ENCODE data around the gene PLEKHG3. TPM values are rescaled to one million over a fixed set of nuclear protein-coding genes. Genes with fewer than 3 reads are reported as not detected.
A peak's percentile ranks its signal among the peaks of the same experiment; 100 is the strongest.

Gene PLEKHG3
- total RNA-seq, 5 donors from 2014 or later (not counting 1 experiment from before 2014, with no cell fraction given), result 12.4 to 58.2 (median 27.3) TPM

DNA sequence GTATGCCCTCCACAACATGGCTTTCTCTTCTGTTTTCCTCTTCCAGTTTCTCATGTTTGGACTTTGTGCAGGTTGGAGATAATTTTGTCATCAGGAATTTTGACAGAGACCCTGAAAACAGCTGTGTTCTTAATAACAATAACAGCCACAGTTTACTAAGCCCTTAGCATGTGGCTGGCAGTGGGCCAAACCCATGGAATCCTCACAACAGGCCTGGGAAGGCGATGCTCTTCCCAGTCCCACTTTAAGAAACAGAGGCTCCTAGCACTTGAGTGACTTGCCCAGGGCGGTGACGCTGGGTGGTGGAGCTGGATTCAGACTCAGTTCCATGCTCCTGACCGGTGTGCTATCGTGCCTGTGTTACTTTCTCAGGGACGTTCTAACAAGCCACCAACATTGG is 20.1 kb upstream of the PLEKHG3 start:
- Histone ChIP-seq H3K4me1 (ENCODE audit: control insufficient read depth in 1 of 2, extremely low read depth in 1 of 2, insufficient read depth in 2 of 2, low read length in 2 of 2) (peaks cover 3 to 16% of the 10 kb centered on the region in 2 experiments), H3K4me3 (ENCODE audit: control insufficient read depth in 1 of 2, extremely low read depth in 1 of 2, low read length in 1 of 2) (no peak overlapping the region), H3K9me3 (no peaks in the 10 kb centered on the region), H3K27me3 (replicated peaks in 1 of 2; ENCODE audit: control insufficient read depth in 2 of 2, extremely low read depth in 1 of 2, insufficient read depth in 2 of 2, low read length in 1 of 2) (no peaks in the 10 kb centered on the region), H3K27ac (ENCODE audit: low read length) (no peak overlapping the region), H3K36me3 (ENCODE audit: control insufficient read depth in 2 of 2, extremely low read depth in 1 of 2, insufficient read depth in 1 of 2, low read length in 1 of 2) (no peaks in the 10 kb centered on the region)
- no peak for ATAC-seq (replicated peaks in 1 of 4)
- no peak for DNase-seq
- no peak overlapping the region for H3K27ac Mint-ChIP-seq
- H3K9me3 Mint-ChIP-seq, result no peaks in the 10 kb centered on the region
- ChIA-PET CTCF (no interaction called here), POLR2A (no interaction called here)
- peaks cover 12 to 21% (median 18%) of the 10 kb centered on the region in 3 donors for H3K4me1 Mint-ChIP-seq
- H3K27me3 Mint-ChIP-seq, result no peaks in the 10 kb centered on the region
- WGBS (ENCODE audit: insufficient coverage), result 92% methylated on average over 5 of the region's 6 CpGs
- H3K36me3 Mint-ChIP-seq, result no peaks in the 10 kb centered on the region
- H3K4me3 Mint-ChIP-seq, result no peak overlapping the region

DNA sequence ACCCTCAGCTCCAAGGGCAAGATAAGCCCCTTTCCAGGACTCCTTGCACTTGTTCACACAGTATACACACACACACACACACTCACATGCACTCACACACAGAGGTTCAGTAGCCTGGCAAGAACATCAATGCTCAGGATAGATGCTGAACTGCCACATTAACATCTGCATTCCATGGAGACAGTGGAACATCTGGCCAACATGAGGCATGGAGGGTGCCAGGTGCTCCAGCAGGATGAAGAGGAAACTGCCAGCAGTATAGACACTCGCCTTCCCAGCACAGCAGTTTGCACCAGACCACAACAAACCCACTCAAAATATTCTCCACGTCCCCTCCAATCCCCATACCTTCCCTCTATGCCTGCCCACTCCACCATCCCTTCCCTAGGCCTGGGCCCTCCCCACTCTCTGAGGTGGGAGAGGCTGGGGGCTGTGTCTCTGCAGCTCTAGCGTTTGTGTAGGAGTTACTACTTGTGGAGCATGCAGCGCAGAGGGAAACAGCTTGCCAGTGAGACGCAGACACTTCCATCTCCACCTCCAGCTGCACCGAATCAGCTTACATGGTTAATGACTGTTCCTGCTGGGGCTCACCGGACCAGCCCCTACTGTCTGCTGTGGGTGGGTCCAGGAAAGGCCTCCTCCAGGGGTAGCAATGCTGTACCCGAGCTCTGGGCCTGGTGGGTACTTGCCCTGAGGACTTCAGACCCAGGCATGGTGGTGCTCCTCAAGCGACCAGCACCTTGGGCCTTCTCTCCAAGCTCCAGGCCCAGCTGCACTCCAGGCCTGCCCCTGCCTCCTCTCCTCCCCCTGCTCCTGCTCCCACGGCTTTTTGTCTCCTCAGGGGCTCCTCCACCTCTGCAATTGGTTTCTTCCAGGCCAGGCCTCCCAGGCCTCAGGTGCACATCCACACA is 18.6 kb upstream of the PLEKHG3 start:
- ChIA-PET POLR2A (interaction anchor here in 1 of 2 donors (0.7 kb wide), 1 partner anchor 928 kb away, joined by 5 read pairs; no protein-coding TSS in a partner anchor), CTCF (interaction anchor here in 1 of 2 donors (0.7 kb wide), 1 partner anchor 138 kb away, joined by 3 read pairs; no protein-coding TSS in a partner anchor)
- no peaks in the 10 kb centered on the region for H3K36me3 Mint-ChIP-seq
- peaks cover 0 to 1% of the 10 kb centered on the region in 2 donors for H3K27me3 Mint-ChIP-seq
- Histone ChIP-seq H3K27me3 (replicated peaks in 1 of 2; ENCODE audit: control insufficient read depth in 2 of 2, extremely low read depth in 1 of 2, insufficient read depth in 2 of 2, low read length in 1 of 2) (no peaks in the 10 kb centered on the region), H3K27ac (ENCODE audit: low read length) (no peak overlapping the region), H3K9me3 (no peaks in the 10 kb centered on the region), H3K4me3 (ENCODE audit: control insufficient read depth in 1 of 2, extremely low read depth in 1 of 2, low read length in 1 of 2) (no peak overlapping the region), H3K4me1 (ENCODE audit: control insufficient read depth in 1 of 2, extremely low read depth in 1 of 2, insufficient read depth in 2 of 2, low read length in 2 of 2) (peaks cover 5 to 22% of the 10 kb centered on the region in 2 experiments), H3K36me3 (ENCODE audit: control insufficient read depth in 2 of 2, extremely low read depth in 1 of 2, insufficient read depth in 1 of 2, low read length in 1 of 2) (no peaks in the 10 kb centered on the region)
- peaks cover 17 to 32% (median 24%) of the 10 kb centered on the region in 3 donors for H3K4me1 Mint-ChIP-seq
- no peaks in the 10 kb centered on the region for H3K9me3 Mint-ChIP-seq
- DNase-seq, result no peak
- peak overlapping the region in 1 of 2 donors; percentile 21 for H3K27ac Mint-ChIP-seq
- no peak for ATAC-seq (replicated peaks in 1 of 4)
- H3K4me3 Mint-ChIP-seq, result no peak overlapping the region
- WGBS (ENCODE audit: insufficient coverage), result 76% methylated on average over 4 of the region's 10 CpGs

DNA sequence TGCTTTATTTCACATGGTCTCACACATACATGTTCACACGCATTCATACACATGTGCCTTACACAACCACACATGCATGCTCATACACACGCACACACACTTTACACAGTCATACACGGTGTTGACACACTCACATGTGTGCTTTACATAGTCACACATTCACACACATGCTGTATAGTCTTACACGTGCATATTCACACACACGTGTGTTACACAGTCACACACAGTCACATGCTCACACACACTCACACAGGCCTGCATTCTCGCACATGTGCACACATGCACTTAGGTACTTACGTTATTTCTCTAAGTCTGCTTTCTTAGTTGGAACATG is 18.0 kb upstream of the PLEKHG3 start:
- Mint-ChIP-seq H3K4me3 (no peak overlapping the region), H3K4me1 (peaks cover 17 to 32% (median 24%) of the 10 kb centered on the region in 3 donors), H3K9me3 (no peaks in the 10 kb centered on the region), H3K27me3 (peaks cover 0 to 1% of the 10 kb centered on the region in 2 donors), H3K36me3 (no peaks in the 10 kb centered on the region), H3K27ac (peak overlapping the region in 1 of 2 donors; percentile 21)
- Histone ChIP-seq H3K27me3 (replicated peaks in 1 of 2; ENCODE audit: control insufficient read depth in 2 of 2, extremely low read depth in 1 of 2, insufficient read depth in 2 of 2, low read length in 1 of 2) (no peaks in the 10 kb centered on the region), H3K4me3 (ENCODE audit: control insufficient read depth in 1 of 2, extremely low read depth in 1 of 2, low read length in 1 of 2) (no peak overlapping the region), H3K36me3 (ENCODE audit: control insufficient read depth in 2 of 2, extremely low read depth in 1 of 2, insufficient read depth in 1 of 2, low read length in 1 of 2) (no peaks in the 10 kb centered on the region), H3K9me3 (no peaks in the 10 kb centered on the region), H3K27ac (ENCODE audit: low read length) (no peak overlapping the region), H3K4me1 (ENCODE audit: control insufficient read depth in 1 of 2, extremely low read depth in 1 of 2, insufficient read depth in 2 of 2, low read length in 2 of 2) (peaks cover 5 to 22% of the 10 kb centered on the region in 2 experiments)
- POLR2A ChIA-PET, result no interaction called here
- CTCF ChIA-PET, result no interaction called here
- ATAC-seq (replicated peaks in 1 of 4) (no peak), DNase-seq (no peak)
- WGBS (ENCODE audit: insufficient coverage), result 93% methylated on average over 5 of the region's 7 CpGs

DNA sequence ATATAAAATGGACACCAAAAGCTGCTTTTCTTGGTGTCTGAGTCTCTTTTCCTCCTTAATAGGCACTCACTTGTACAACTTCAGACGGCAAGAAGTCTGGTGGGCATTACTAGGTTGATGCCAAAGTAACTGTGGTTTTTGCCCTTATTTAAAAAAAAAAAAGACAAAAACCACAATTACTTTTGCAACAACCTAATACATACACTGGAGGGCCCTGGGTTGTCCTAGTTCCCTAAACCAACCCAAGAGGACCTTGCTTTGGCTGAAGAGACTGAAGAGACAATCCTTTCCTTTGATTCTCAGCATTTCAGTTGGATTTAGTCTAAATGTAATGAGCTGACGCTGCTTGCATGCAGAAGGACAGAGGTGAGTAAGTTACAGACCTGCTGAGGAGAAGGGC is 16.2 kb upstream of the PLEKHG3 start:
- H3K27ac ChIP-seq (ENCODE audit: low read length), result no peak overlapping the region
- peaks cover 0 to 1% of the 10 kb centered on the region in 2 donors for H3K27me3 Mint-ChIP-seq
- peaks cover 5 to 27% of the 10 kb centered on the region in 2 experiments for H3K4me1 ChIP-seq (ENCODE audit: control insufficient read depth in 1 of 2, extremely low read depth in 1 of 2, insufficient read depth in 2 of 2, low read length in 2 of 2)
- peaks cover 17 to 41% (median 24%) of the 10 kb centered on the region in 3 donors for H3K4me1 Mint-ChIP-seq
- 88% methylated on average over 1 of the region's 2 CpGs for WGBS (ENCODE audit: insufficient coverage)
- H3K9me3 ChIP-seq, result no peaks in the 10 kb centered on the region
- H3K27me3 ChIP-seq (replicated peaks in 1 of 2; ENCODE audit: control insufficient read depth in 2 of 2, extremely low read depth in 1 of 2, insufficient read depth in 2 of 2, low read length in 1 of 2), result peaks cover 0 to 3% of the 10 kb centered on the region in 2 experiments
- H3K36me3 ChIP-seq (ENCODE audit: control insufficient read depth in 2 of 2, extremely low read depth in 1 of 2, insufficient read depth in 1 of 2, low read length in 1 of 2), result no peaks in the 10 kb centered on the region
- H3K4me3 Mint-ChIP-seq, result peak overlapping the region in 1 of 3 donors; percentile 11
- H3K36me3 Mint-ChIP-seq, result no peaks in the 10 kb centered on the region
- ATAC-seq (replicated peaks in 1 of 4), result peak in 1 of 4 experiments; percentile 42
- no peaks in the 10 kb centered on the region for H3K9me3 Mint-ChIP-seq
- CTCF ChIA-PET, result interaction anchor here in 1 of 2 donors (0.6 kb wide), 1 partner anchor 60 kb away, joined by 6 read pairs; no protein-coding TSS in a partner anchor
- POLR2A ChIA-PET, result no interaction called here
- no peak for DNase-seq
- H3K27ac Mint-ChIP-seq, result peak overlapping the region in 1 of 2 donors; percentile 80
- H3K4me3 ChIP-seq (ENCODE audit: control insufficient read depth in 1 of 2, extremely low read depth in 1 of 2, low read length in 1 of 2), result no peak overlapping the region

DNA sequence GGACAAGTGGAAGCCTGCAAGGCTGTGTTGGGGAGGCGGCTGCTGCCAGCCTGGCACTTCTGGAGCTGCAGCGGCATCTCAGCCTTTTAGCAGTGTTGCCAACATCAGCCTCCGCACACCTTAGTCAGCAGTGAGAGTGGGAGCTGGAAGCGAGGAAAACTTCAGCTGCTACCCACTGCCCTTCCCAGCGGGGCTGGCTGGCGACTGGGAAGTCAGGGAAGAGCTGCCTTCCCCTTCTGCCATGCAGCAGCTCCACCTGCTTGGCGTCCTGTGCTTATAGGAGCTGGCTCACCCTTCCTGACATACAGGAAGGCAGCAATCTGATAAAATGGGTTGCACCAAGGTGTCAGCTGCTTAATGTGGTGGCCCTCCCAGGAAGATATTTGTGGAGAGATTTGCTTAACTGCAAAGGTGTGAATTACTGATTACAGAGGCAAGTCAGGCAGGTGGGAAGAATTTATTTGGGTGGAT is 15.4 kb upstream of the PLEKHG3 start:
- Mint-ChIP-seq H3K27ac (peak overlapping the region; percentile 62 to 80), H3K4me1 (peaks cover 17 to 43% (median 24%) of the 10 kb centered on the region in 3 donors), H3K36me3 (no peaks in the 10 kb centered on the region), H3K27me3 (peaks cover 0 to 1% of the 10 kb centered on the region in 2 donors), H3K4me3 (no peak overlapping the region), H3K9me3 (no peaks in the 10 kb centered on the region)
- ATAC-seq (replicated peaks in 1 of 4), result peak in 3 of 4 experiments; percentile 31 to 40 (median 36)
- H3K27me3 ChIP-seq (replicated peaks in 1 of 2; ENCODE audit: control insufficient read depth in 2 of 2, extremely low read depth in 1 of 2, insufficient read depth in 2 of 2, low read length in 1 of 2), result peaks cover 0 to 3% of the 10 kb centered on the region in 2 experiments
- ChIA-PET POLR2A (no interaction called here), CTCF (interaction anchor here in 1 of 2 donors (0.6 kb wide), 1 partner anchor 60 kb away, joined by 6 read pairs; no protein-coding TSS in a partner anchor)
- H3K4me3 ChIP-seq (ENCODE audit: control insufficient read depth in 1 of 2, extremely low read depth in 1 of 2, low read length in 1 of 2), result no peak overlapping the region
- DNase-seq, result no peak
- no peaks in the 10 kb centered on the region for H3K9me3 ChIP-seq
- H3K4me1 ChIP-seq (ENCODE audit: control insufficient read depth in 1 of 2, extremely low read depth in 1 of 2, insufficient read depth in 2 of 2, low read length in 2 of 2), result peaks cover 5 to 28% of the 10 kb centered on the region in 2 experiments
- no peak overlapping the region for H3K27ac ChIP-seq (ENCODE audit: low read length)
- 86% methylated on average over 5 of the region's 7 CpGs for WGBS (ENCODE audit: insufficient coverage)
- no peaks in the 10 kb centered on the region for H3K36me3 ChIP-seq (ENCODE audit: control insufficient read depth in 2 of 2, extremely low read depth in 1 of 2, insufficient read depth in 1 of 2, low read length in 1 of 2)

DNA sequence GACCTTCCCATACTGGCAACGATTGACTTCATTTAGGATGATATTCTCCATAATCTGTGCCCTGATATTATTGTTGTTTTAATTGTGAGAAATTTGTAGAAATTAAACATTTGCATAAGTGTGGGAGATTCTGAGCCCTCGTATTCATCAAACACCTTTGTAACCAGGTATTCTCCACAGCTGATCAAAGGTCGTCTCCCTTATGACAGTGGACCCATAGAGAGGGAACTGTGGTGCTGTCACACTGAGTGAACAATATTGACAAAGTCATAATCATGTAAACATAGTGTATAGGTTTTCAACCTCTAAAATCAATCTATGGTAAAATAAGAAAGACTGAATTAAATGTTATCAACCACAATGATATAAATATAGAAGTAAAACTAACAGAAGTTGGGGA is 14.9 kb upstream of the PLEKHG3 start:
- Histone ChIP-seq H3K36me3 (ENCODE audit: control insufficient read depth in 2 of 2, extremely low read depth in 1 of 2, insufficient read depth in 1 of 2, low read length in 1 of 2) (no peaks in the 10 kb centered on the region), H3K4me3 (ENCODE audit: control insufficient read depth in 1 of 2, extremely low read depth in 1 of 2, low read length in 1 of 2) (no peak overlapping the region), H3K9me3 (no peaks in the 10 kb centered on the region), H3K27me3 (replicated peaks in 1 of 2; ENCODE audit: control insufficient read depth in 2 of 2, extremely low read depth in 1 of 2, insufficient read depth in 2 of 2, low read length in 1 of 2) (peaks cover 0 to 3% of the 10 kb centered on the region in 2 experiments), H3K4me1 (ENCODE audit: control insufficient read depth in 1 of 2, extremely low read depth in 1 of 2, insufficient read depth in 2 of 2, low read length in 2 of 2) (peaks cover 5 to 28% of the 10 kb centered on the region in 2 experiments), H3K27ac (ENCODE audit: low read length) (no peak overlapping the region)
- POLR2A ChIA-PET, result no interaction called here
- Mint-ChIP-seq H3K36me3 (no peaks in the 10 kb centered on the region), H3K4me3 (no peak overlapping the region), H3K27ac (peak overlapping the region; percentile 62 to 80), H3K27me3 (peaks cover 0 to 1% of the 10 kb centered on the region in 2 donors), H3K4me1 (peaks cover 18 to 47% (median 24%) of the 10 kb centered on the region in 3 donors), H3K9me3 (no peaks in the 10 kb centered on the region)
- CTCF ChIA-PET, result no interaction called here
- ATAC-seq (replicated peaks in 1 of 4) (no peak), DNase-seq (no peak)
- 33% methylated on average over 1 of the region's 3 CpGs for WGBS (ENCODE audit: insufficient coverage)
